ENCODE data around the gene CROCC. TPM values are rescaled to one million over a fixed set of nuclear protein-coding genes. Genes with fewer than 3 reads are reported as not detected.
"Not testable (repeated sequence)": the region's sequence is repeated elsewhere in the genome, so short reads cannot be mapped to it uniquely, and the experiment has no call there.

CROCC gene
- total RNA-seq, 3 donors from 2014 or later: 15.5 to 43.9 (median 24.7) TPM

- intact Hi-C loops (cut with DNase I; ENCODE audit: low total_unique reads): no loop called here
- peak overlapping the region; percentile 40 to 66 (median 43) for H3K4me3 ChIP-seq
- H3K27me3 ChIP-seq: no peaks in the 10 kb centered on the region
- peak overlapping the region in 1 of 2 donors; percentile 67 for H3K27ac ChIP-seq
- H3K9me3 ChIP-seq: no peaks in the 10 kb centered on the region
- TF ChIP-seq POLR2A (IDR thresholded peaks at IDR 0.05) (no peak), CTCF (IDR thresholded peaks at IDR 0.05) (peak in 1 of 3 donors; percentile 68), POLR2AphosphoS5 (IDR thresholded peaks at IDR 0.05) (no peak)
- no peaks in the 10 kb centered on the region for H3K4me1 ChIP-seq
- peak; percentile 32 to 82 for DNase-seq (ENCODE audit: low spot score in 2 of 2)
- H3K36me3 ChIP-seq: no peaks in the 10 kb centered on the region
These were observed 39.0 kb downstream of the CROCC start for GRCh38 chr1:16960560-16961296.

DNA sequence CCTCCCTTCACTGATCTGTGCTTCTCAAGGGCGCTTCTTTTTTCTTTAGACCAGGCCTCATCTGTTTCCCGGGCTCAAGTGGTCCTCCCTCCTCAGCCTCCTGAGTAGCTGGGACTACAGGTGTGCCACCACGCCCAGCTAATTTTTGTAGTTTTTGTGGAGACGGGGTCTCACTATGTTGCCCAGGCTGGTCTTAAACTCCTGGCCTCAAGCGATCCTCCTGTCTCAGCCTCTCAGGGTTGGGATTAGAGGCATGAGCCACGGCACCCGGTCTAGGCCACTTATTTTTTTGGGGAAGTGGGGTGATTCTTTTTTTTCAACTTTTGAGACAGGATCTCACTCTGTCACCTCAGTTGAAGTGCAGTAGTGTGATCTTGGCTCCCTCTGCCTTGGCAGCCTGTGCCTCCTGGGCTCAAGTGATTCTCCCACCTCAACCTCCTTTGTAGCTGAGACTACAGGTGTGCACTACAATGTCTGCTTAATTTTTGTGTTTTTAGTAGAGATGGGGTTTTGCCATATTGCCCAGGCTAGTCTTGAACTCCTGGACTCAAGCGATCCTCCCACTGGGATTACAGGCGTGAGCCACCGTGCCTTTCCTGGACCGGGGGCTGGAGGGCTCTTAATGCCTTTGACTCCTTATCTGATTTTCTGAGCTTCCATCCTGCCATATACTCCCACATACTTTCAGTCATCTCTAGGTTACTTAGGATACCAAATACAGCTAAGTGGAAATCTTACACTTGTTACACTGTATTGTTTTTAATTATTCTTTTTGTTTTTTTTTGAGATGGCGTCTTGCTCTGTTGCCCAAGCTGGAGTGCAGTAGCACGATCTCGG is 39.8 kb downstream of the CROCC start:
- intact Hi-C loops (cut with DNase I; ENCODE audit: low total_unique reads): no loop called here
- Histone ChIP-seq H3K4me1 (no peaks in the 10 kb centered on the region), H3K27me3 (no peaks in the 10 kb centered on the region)

GRCh38 chr1:16964169-16964568 is 42.4 kb downstream of the CROCC start:
- H3K27me3 ChIP-seq; H3K27ac ChIP-seq; DNase-seq (ENCODE audit: low spot score in 2 of 2); H3K4me3 ChIP-seq; intact Hi-C loops (cut with DNase I; ENCODE audit: low total_unique reads); H3K36me3 ChIP-seq; H3K4me1 ChIP-seq; H3K9me3 ChIP-seq: not testable (repeated sequence)

More for the DNA sequence above, 39.8 kb downstream of the CROCC start:
- no peak for DNase-seq (ENCODE audit: low spot score in 2 of 2)
- Histone ChIP-seq H3K27ac (no peak overlapping the region), H3K4me3 (peak overlapping the region; percentile 40 to 66 (median 43)), H3K36me3 (no peaks in the 10 kb centered on the region), H3K9me3 (no peaks in the 10 kb centered on the region)
- TF ChIP-seq CTCF (IDR thresholded peaks at IDR 0.05) (no peak), POLR2A (IDR thresholded peaks at IDR 0.05) (no peak), POLR2AphosphoS5 (IDR thresholded peaks at IDR 0.05) (no peak)

- intact Hi-C loops (cut with DNase I; ENCODE audit: low total_unique reads): no loop called here
- Histone ChIP-seq H3K27me3 (no peaks in the 10 kb centered on the region), H3K4me3 (no peak overlapping the region), H3K9me3 (no peaks in the 10 kb centered on the region), H3K36me3 (no peaks in the 10 kb centered on the region), H3K27ac (no peak overlapping the region), H3K4me1 (peaks cover 4 to 5% of the 10 kb centered on the region in 2 donors)
- no peak for DNase-seq (ENCODE audit: low spot score in 2 of 2)
- TF ChIP-seq POLR2A (IDR thresholded peaks at IDR 0.05): no peak
- no peak for TF ChIP-seq POLR2AphosphoS5 (IDR thresholded peaks at IDR 0.05)
- TF ChIP-seq CTCF (IDR thresholded peaks at IDR 0.05): no peak
These were observed 43.8 kb downstream of the CROCC start for GRCh38 chr1:16965486-16966067.

GRCh38 chr1:16966282-16966681 is 44.6 kb downstream of the CROCC start:
- Histone ChIP-seq H3K4me1 (peaks cover 4 to 5% of the 10 kb centered on the region in 2 donors), H3K9me3 (no peaks in the 10 kb centered on the region), H3K27ac (no peak overlapping the region), H3K4me3 (no peak overlapping the region), H3K36me3 (no peaks in the 10 kb centered on the region), H3K27me3 (no peaks in the 10 kb centered on the region)
- TF ChIP-seq CTCF (IDR thresholded peaks at IDR 0.05) (no peak), POLR2A (IDR thresholded peaks at IDR 0.05) (no peak), POLR2AphosphoS5 (IDR thresholded peaks at IDR 0.05) (no peak)
- DNase-seq (ENCODE audit: low spot score in 2 of 2): no peak
- intact Hi-C loops (cut with DNase I; ENCODE audit: low total_unique reads): no loop called here
